Ureter (tissue), 1 donor: ENCODE data around the gene CPXM1. TPM values are rescaled to one million over a fixed set of nuclear protein-coding genes. Genes with fewer than 3 reads are reported as not detected.
"Not testable (repeated sequence)": the region's sequence is repeated elsewhere in the genome, so short reads cannot be mapped to it uniquely, and the experiment has no call there.

Source experiments
- DNase-seq: peaks from one replicate; pipeline ENCODE4 v3.0.0-alpha.2; 2020; ENCODE audit warnings: low spot score
- total RNA-seq: library from RNA; stranded (reverse); gene quantifications from one replicate; pipeline ENCODE4 v1.2.4, GENCODE V29; 2023
- donor health status: DM: yes; HTN: yes; CAD: no.

The CPXM1 gene
- total RNA-seq, 1 donor from 2014 or later: 3.0 TPM

GRCh38 chr20:2820896-2821869, 20.8 kb upstream of the CPXM1 start:
- DNase-seq: no peak

- peak; percentile 38 for DNase-seq
Measured at GRCh38 chr20:2820084-2820895, 19.9 kb upstream of the CPXM1 start.

GRCh38 chr20:2817891-2818595, 17.6 kb upstream of the CPXM1 start:
- peak; percentile 42 for DNase-seq

- no peak for DNase-seq
Measured at GRCh38 chr20:2817341-2817726, 16.9 kb upstream of the CPXM1 start.

GRCh38 chr20:2816583-2817340, 16.3 kb upstream of the CPXM1 start:
- DNase-seq: peak; percentile 6

- DNase-seq: peak; percentile 33
Measured at GRCh38 chr20:2816030-2816582, 15.7 kb upstream of the CPXM1 start, which contains the start of gene TMEM239. Gene TMEM239 (plus strand): TSS chr20:2816364. CDS start chr20:2816555, 191 bp downstream.

GRCh38 chr20:2815242-2815900, 14.9 kb upstream of the CPXM1 start:
- DNase-seq: peak; percentile 34

GRCh38 chr20:2814587-2815051, 14.2 kb upstream of the CPXM1 start, which contains the start of gene C20orf141:
Gene C20orf141 (plus strand): TSS chr20:2814987. CDS start chr20:2815185, 198 bp downstream.
- DNase-seq: peak; percentile 46

GRCh38 chr20:2814076-2814475, 13.6 kb upstream of the CPXM1 start:
- no peak for DNase-seq

GRCh38 chr20:2812189-2812588, 11.8 kb upstream of the CPXM1 start:
- DNase-seq: no peak

GRCh38 chr20:2809690-2810089, 9.3 kb upstream of the CPXM1 start:
- DNase-seq: no peak

GRCh38 chr20:2807929-2808328, 7.5 kb upstream of the CPXM1 start:
- DNase-seq: not testable (repeated sequence)

- DNase-seq: no peak
Measured at GRCh38 chr20:2807019-2807418, 6.6 kb upstream of the CPXM1 start.

GRCh38 chr20:2806351-2806701, 5.9 kb upstream of the CPXM1 start:
- DNase-seq: no peak

- DNase-seq: no peak
Measured at GRCh38 chr20:2805689-2806350, 5.4 kb upstream of the CPXM1 start.

- DNase-seq: no peak
Measured at GRCh38 chr20:2804852-2805688, 4.6 kb upstream of the CPXM1 start.

- no peak for DNase-seq
Measured at GRCh38 chr20:2804041-2804828, 3.8 kb upstream of the CPXM1 start.

- DNase-seq: no peak
Measured at GRCh38 chr20:2801286-2801728, 880 bp upstream of the CPXM1 start.
